GM13976 (cell line): ENCODE data around the gene TP53I11.

ENCODE experiments used
- DNase-seq: peaks from one replicate; pipeline ENCODE4 v3.0.0; 2012; ENCODE audit warnings: low spot score
- in situ Hi-C: fragments of 300-500 bp; cut with MboI; formaldehyde crosslinking; loops from one replicate; pipeline ENCODE4 v1.12.0; 2022; ENCODE audit warnings: low sequenced_read_pairs, mixed read lengths, inconsistent platforms; ENCODE audit not compliant: unreplicated experiment
- TF ChIP-seq, protein P1 (sequence below): IDR thresholded peaks from 2 replicates; pipeline ENCODE4 v1.5.1; 2012; ENCODE audit warnings: borderline replicate concordance, mild to moderate bottlenecking; ENCODE audit not compliant: insufficient read depth; ENCODE audit errors: extremely low read depth, missing control alignments, control extremely low read depth

The TP53I11 gene

GRCh38 chr11:44901120-44901633 lies 49.5 kb downstream of the TP53I11 start:
- DNase-seq = no peak
- in situ Hi-C loops = loop anchor here (25.0 kb wide), 1 partner anchor 614 kb away; no protein-coding TSS in a partner anchor
- TF ChIP-seq, protein P1, sequence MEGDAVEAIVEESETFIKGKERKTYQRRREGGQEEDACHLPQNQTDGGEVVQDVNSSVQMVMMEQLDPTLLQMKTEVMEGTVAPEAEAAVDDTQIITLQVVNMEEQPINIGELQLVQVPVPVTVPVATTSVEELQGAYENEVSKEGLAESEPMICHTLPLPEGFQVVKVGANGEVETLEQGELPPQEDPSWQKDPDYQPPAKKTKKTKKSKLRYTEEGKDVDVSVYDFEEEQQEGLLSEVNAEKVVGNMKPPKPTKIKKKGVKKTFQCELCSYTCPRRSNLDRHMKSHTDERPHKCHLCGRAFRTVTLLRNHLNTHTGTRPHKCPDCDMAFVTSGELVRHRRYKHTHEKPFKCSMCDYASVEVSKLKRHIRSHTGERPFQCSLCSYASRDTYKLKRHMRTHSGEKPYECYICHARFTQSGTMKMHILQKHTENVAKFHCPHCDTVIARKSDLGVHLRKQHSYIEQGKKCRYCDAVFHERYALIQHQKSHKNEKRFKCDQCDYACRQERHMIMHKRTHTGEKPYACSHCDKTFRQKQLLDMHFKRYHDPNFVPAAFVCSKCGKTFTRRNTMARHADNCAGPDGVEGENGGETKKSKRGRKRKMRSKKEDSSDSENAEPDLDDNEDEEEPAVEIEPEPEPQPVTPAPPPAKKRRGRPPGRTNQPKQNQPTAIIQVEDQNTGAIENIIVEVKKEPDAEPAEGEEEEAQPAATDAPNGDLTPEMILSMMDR = no peak

- TF ChIP-seq, protein P1 = no peak
- in situ Hi-C loops = loop anchor here (25.0 kb wide), 1 partner anchor 613 kb away; no protein-coding TSS in a partner anchor
- DNase-seq = no peak
Measured at GRCh38 chr11:44899959-44900358, 50.7 kb downstream of the TP53I11 start.

DNA sequence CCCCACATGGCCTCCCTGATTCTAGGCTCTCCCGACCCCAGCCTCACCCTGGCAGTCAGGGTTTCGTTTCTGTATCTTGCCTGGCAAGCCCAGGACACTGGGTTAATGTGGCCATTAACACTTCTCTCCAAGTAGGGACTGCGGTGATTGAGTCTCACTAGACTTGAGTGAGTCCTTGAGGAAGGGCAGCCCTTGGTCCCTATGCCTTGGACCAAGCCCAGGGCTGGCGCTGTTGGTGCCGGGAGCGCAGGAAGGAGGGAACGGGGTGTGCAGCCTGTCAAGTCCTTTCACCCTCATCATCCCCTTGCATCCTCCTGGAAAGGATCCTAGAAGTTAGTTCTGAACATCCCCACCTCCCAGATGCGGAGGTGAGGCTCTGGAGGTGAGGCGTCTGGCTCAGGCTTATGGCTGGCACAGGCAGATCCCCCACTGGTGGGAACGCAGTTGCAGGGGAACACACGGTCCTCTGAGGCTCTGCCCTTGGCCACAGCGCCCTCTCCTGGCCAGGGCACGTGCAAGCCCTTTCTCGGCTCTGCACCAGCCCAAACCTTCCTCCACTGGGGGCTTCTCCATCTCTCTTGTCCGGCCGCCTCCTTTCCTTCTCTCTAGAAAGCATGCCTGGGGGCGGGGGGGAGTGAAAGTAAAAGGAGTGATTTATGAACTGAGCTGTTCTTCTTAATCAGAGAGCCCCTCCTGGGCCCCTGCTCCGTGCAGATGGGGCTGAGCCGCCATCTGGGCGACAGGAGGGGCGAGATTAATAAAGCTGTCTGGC lies 56.7 kb downstream of the TP53I11 start:
- DNase-seq = peak; percentile 86
- in situ Hi-C loops = no loop called here
- TF ChIP-seq, protein P1 = peak; percentile 90

- in situ Hi-C loops = no loop called here
- TF ChIP-seq, protein P1 = no peak
- DNase-seq = no peak
Measured at GRCh38 chr11:44893308-44893822, 57.3 kb downstream of the TP53I11 start.

DNA sequence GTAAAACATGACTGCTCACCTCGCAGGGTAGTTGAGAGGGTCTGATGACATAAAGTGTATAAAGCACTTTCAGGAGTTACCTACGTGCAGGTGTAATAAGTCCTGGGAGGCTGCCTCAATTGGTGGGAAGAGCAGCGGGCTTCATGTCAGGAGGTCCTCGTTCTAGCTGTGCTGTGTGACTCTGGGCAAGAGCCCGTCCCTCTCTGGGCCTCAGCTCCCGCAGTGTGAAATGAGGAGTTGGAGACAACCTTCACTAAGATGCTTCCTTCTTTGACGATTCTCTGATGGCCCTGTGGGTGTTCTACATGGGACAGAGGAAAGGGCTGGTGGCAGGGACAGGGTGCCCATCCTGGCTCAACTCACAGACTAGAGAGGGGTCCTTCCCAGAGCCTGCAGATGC lies 57.8 kb downstream of the TP53I11 start:
- TF ChIP-seq, protein P1 = no peak
- in situ Hi-C loops = no loop called here
- no peak for DNase-seq

GRCh38 chr11:44889266-44889665 lies 61.4 kb downstream of the TP53I11 start:
- TF ChIP-seq, protein P1 = no peak
- DNase-seq = no peak
- in situ Hi-C loops = no loop called here
